Pancreas (tissue), 10 donors: ENCODE measurements around the gene TIAL1. TPM values are rescaled to one million over a fixed set of nuclear protein-coding genes. Genes with fewer than 3 reads are reported as not detected.
A peak's percentile ranks its signal among the peaks of the same experiment; 100 is the strongest.

Experiments
- ATAC-seq, 4 donors: fragments of 200-7000 bp; cut with Tn5 transposase; one replicate each; pipeline versions ENCODE4 v1.8.0 to v1.9.1; 2020; ENCODE audit warnings: mild to moderate bottlenecking in 4 of 4, moderate library complexity in 4 of 4
- DNase-seq, 6 donors: peaks; one replicate each; pipeline ENCODE4 v3.0.0-alpha.2; 2020
- FAIRE-seq: peaks from 2 replicates; lab custom pipeline; 2012; peaks lifted over from hg19 to GRCh38; lab: Jason Lieb, UNC
- H3K27ac ChIP-seq, 4 donors: fragments of 200-600 bp; sonication (generic); 1 replicate in 3 of 4; 2 replicates in 1 of 4; pipeline versions ENCODE4 v1.5.0 to v1.8.0; 2020
- H3K27me3 ChIP-seq, 4 donors: fragments of 200-600 bp; one replicate each; pipeline ENCODE4 v1.8.0; 2021
- H3K36me3 ChIP-seq, 3 donors: fragments of 200-600 bp; sonication (generic) in 1 of 3; one replicate each; pipeline versions ENCODE4 v1.5.0 to v1.8.0; 2020 to 2021
- H3K4me1 ChIP-seq, 3 donors: fragments of 200-600 bp; one replicate each; pipeline ENCODE4 v1.8.0; 2021
- H3K4me3 ChIP-seq, 4 donors: fragments of 200-600 bp; sonication (generic) in 2 of 4; one replicate each; pipeline versions ENCODE4 v1.5.0 to v1.8.0; 2020 to 2021
- H3K9me3 ChIP-seq, 4 donors: fragments of 200-600 bp; one replicate each; pipeline ENCODE4 v1.8.0; 2021
- CTCF ChIP-seq, 4 donors: fragments of 200-600 bp; sonication (generic) in 3 of 4; IDR thresholded peaks; one replicate each; pipeline versions ENCODE4 v1.5.0 to v1.8.0; 2021; ENCODE audit warnings: antibody characterized with exemption in 4 of 4
- WGBS, 2 donors: extraction: QIAGEN DNeasy Blood & Tissue Kit; methylation state at CpG; one replicate each; pipeline ENCODE4 v1.1.7; 2013; 5-methylcytosine and 5-hydroxymethylcytosine counted together
- intact Hi-C, 3 donors: fragments of 100-400 bp; cut with DNase I; formaldehyde crosslinking; loops; one replicate each; pipeline versions ENCODE4 v1.11.1 to v1.14.2; 2022
- polyA plus RNA-seq, 2 donors: library from polyadenylated mRNA; stranded (reverse); fragments of 200-250 nt; gene quantifications; one replicate each; pipeline ENCODE4 v1.2.3, GENCODE V29; 2013
- total RNA-seq, 6 donors: library from RNA; stranded (reverse); fragmentation: NEBNext Ultra II Directional in 4 of 6; extraction: Animal tissue kit (Norgen Biotek cat#: 25700) in 4 of 6; gene quantifications; one replicate each; pipeline versions ENCODE4 v1.2.1 to v1.2.4, GENCODE V29; 2021 to 2023
- donor health status: healthy with polysubstance abuse.
- donor health status: DM: no; HTN: no; CAD: no; lungs with moderate emphysema.
- donor health status: DM: no; HTN: no; CAD: no.
- donor health status: control.
- donor health status: control.
- donor health status: Bipolar disorder and iron deficiency.
- donor health status: DM: yes; HTN: yes; CAD: no.
- donor health status: DM: no; HTN: no; CAD: no.
- donor health status: DM: no; HTN: no; CAD: no.
- donor health status: DM: yes; HTN: yes; CAD: no.

Gene TIAL1
- total and polyA plus RNA-seq, 8 donors, result 26.3 to 64.0 (median 45.9) TPM

- no peak for TF ChIP-seq CTCF (IDR thresholded peaks at IDR 0.05)
- H3K4me1 ChIP-seq, result peaks cover 10 to 38% (median 29%) of the 10 kb centered on the region in 3 donors
- peak; percentile 22 to 66 (median 48) for ATAC-seq
- DNase-seq, result peak in 5 of 6 donors; percentile 20 to 81 (median 55)
- H3K4me3 ChIP-seq, result peak overlapping the region; percentile 53 to 89 (median 74)
- H3K9me3 ChIP-seq, result no peaks in the 10 kb centered on the region
- H3K36me3 ChIP-seq, result no peaks in the 10 kb centered on the region
- no peak for FAIRE-seq
- no peaks in the 10 kb centered on the region for H3K27me3 ChIP-seq
- intact Hi-C loops, result no loop called here
- WGBS, 2 donors, result 1% methylated on average over 48 to 50 of the region's 50 CpGs
- H3K27ac ChIP-seq, result peak overlapping the region; percentile 95 to 99 (median 97)
Measured at GRCh38 chr10:119595676-119596515, 868 bp downstream of the TIAL1 start.

DNA sequence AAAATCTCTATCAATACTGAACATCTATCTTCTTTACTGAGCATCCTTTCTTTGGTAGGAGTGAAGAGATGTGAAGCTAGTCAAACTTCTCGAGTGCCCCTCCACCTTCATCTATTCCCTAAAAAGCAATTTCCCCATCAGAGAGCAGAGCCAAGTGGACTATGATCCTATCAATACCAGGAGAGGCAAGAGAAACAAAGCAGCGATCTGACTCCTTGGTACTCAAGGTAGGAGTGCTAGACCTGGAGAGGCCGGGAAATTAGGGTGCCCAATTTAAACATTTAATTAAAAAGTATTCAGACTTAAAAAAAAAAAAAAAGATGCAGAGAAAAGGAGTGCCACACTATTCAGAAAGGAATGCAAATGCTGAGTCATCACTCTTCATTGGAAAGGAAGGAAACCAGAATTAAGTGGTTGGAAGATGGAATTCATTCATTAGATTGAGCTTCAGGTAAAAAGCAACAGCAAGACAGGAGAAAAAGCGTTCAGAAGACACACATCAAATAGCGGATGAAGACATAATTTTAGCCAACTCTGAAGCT lies 1.6 kb downstream of the TIAL1 start:
- peak overlapping the region in 1 of 4 donors; percentile 95 for H3K27ac ChIP-seq
- intact Hi-C loops, result no loop called here
- peaks cover 10 to 38% (median 29%) of the 10 kb centered on the region in 3 donors for H3K4me1 ChIP-seq
- H3K27me3 ChIP-seq, result no peaks in the 10 kb centered on the region
- H3K36me3 ChIP-seq, result no peaks in the 10 kb centered on the region
- DNase-seq (no peak), ATAC-seq (no peak), FAIRE-seq (no peak)
- H3K4me3 ChIP-seq, result peak overlapping the region; percentile 53 to 89 (median 74)
- 7 to 8% methylated on average over 5 of the region's 5 CpGs for whole genome bisulfite sequencing, 2 donors
- no peak for TF ChIP-seq CTCF (IDR thresholded peaks at IDR 0.05)
- no peaks in the 10 kb centered on the region for H3K9me3 ChIP-seq

- H3K27ac ChIP-seq, result no peak overlapping the region
- no peak overlapping the region for H3K4me3 ChIP-seq
- H3K36me3 ChIP-seq, result peaks cover 0 to 2% (median 0%) of the 10 kb centered on the region in 3 donors
- FAIRE-seq, result no peak
- ATAC-seq, result no peak
- intact Hi-C loops, result no loop called here
- WGBS, 2 donors, result 91 to 93% methylated on average over 4 of the region's 4 CpGs
- H3K9me3 ChIP-seq, result no peaks in the 10 kb centered on the region
- DNase-seq, result no peak
- peaks cover 0 to 17% (median 12%) of the 10 kb centered on the region in 3 donors for H3K4me1 ChIP-seq
- no peaks in the 10 kb centered on the region for H3K27me3 ChIP-seq
- no peak for TF ChIP-seq CTCF (IDR thresholded peaks at IDR 0.05)
Measured at GRCh38 chr10:119588071-119588470, 8.7 kb downstream of the TIAL1 start.

DNA sequence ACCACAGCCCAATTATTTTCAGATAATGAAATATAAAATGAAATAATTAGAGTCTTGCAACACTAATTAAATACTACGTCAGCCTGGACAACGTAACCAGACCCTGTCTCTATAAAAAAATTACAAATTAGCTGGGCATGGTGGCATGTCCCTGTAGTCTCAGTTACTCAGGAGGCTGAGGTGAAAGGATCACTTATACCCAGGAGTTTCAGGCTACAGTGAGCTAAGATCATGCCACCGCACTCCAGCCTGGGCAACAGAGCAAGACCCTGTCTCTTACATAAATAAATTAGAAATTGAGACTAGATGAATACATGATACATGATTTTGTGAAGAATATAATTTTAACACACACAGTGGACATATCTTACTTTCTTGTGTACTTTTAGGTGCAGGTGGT lies 18.4 kb downstream of the TIAL1 start:
- no peak for DNase-seq
- Histone ChIP-seq H3K4me3 (no peak overlapping the region), H3K36me3 (peaks cover 0 to 40% (median 25%) of the 10 kb centered on the region in 3 donors), H3K27me3 (no peaks in the 10 kb centered on the region), H3K9me3 (no peaks in the 10 kb centered on the region), H3K27ac (no peak overlapping the region), H3K4me1 (no peaks in the 10 kb centered on the region)
- FAIRE-seq, result no peak
- ATAC-seq, result no peak
- TF ChIP-seq CTCF (IDR thresholded peaks at IDR 0.05), result no peak
- WGBS, 2 donors, result 98 to 99% methylated on average over 3 of the region's 3 CpGs
- intact Hi-C loops, result no loop called here

GRCh38 chr10:119575991-119576390 lies 20.8 kb downstream of the TIAL1 start:
- DNase-seq (no peak), ATAC-seq (no peak), FAIRE-seq (no peak)
- H3K4me3 ChIP-seq, result no peak overlapping the region
- peaks cover 0 to 37% (median 22%) of the 10 kb centered on the region in 3 donors for H3K36me3 ChIP-seq
- no peaks in the 10 kb centered on the region for H3K27me3 ChIP-seq
- no peaks in the 10 kb centered on the region for H3K4me1 ChIP-seq
- no peak overlapping the region for H3K27ac ChIP-seq
- intact Hi-C loops, result no loop called here
- H3K9me3 ChIP-seq, result no peaks in the 10 kb centered on the region
- TF ChIP-seq CTCF (IDR thresholded peaks at IDR 0.05), result no peak
